GM18511 (cell line): ENCODE measurements around the gene BANK1.
A peak's percentile ranks its signal among the peaks of the same experiment; 100 is the strongest.

Experiments used
- ATAC-seq: cut with Tn5 transposase; IDR thresholded peaks from one replicate; pipeline ENCODE4 v1.9.1; 2021; ENCODE audit warnings: mild to moderate bottlenecking, moderate library complexity; ENCODE audit not compliant: unreplicated experiment

The BANK1 gene

GRCh38 chr4:101790521-101791181 is at the start of gene BANK1:
BANK1 (plus strand) TSS chr4:101790730; CDS start chr4:101790881, 151 bp downstream.
- ATAC-seq, result peak; percentile 99

- ATAC-seq, result no peak
These were observed 36.8 kb upstream of the BANK1 start for GRCh38 chr4:101753721-101754120.

- ATAC-seq, result no peak
These were observed 34.3 kb upstream of the BANK1 start for GRCh38 chr4:101756181-101756580.

- ATAC-seq, result no peak
These were observed 29.1 kb upstream of the BANK1 start for GRCh38 chr4:101761405-101761804.

GRCh38 chr4:101762025-101762424 is 28.5 kb upstream of the BANK1 start:
- no peak for ATAC-seq

- ATAC-seq, result no peak
These were observed 28.0 kb upstream of the BANK1 start for GRCh38 chr4:101762534-101762933.

GRCh38 chr4:101763576-101763975 is 27.0 kb upstream of the BANK1 start:
- no peak for ATAC-seq

- no peak for ATAC-seq
These were observed 15.7 kb upstream of the BANK1 start for GRCh38 chr4:101774807-101775206.

GRCh38 chr4:101777431-101777830 is 13.1 kb upstream of the BANK1 start:
- ATAC-seq, result no peak

- no peak for ATAC-seq
These were observed 10.2 kb upstream of the BANK1 start for GRCh38 chr4:101780284-101780683.

- ATAC-seq, result peak; percentile 55
These were observed 8.0 kb upstream of the BANK1 start for GRCh38 chr4:101782546-101782945.

GRCh38 chr4:101784957-101785356 is 5.6 kb upstream of the BANK1 start:
- no peak for ATAC-seq

GRCh38 chr4:101785486-101785885 is 5.0 kb upstream of the BANK1 start:
- ATAC-seq, result peak; percentile 30

- no peak for ATAC-seq
These were observed 2.7 kb upstream of the BANK1 start for GRCh38 chr4:101787701-101788316.

GRCh38 chr4:101791182-101791558 is 640 bp downstream of the BANK1 start:
- ATAC-seq, result peak; percentile 15

GRCh38 chr4:101792056-101792590 is 1.6 kb downstream of the BANK1 start:
- no peak for ATAC-seq

GRCh38 chr4:101793397-101793796 is 2.9 kb downstream of the BANK1 start:
- ATAC-seq, result no peak

GRCh38 chr4:101794806-101795205 is 4.3 kb downstream of the BANK1 start:
- no peak for ATAC-seq

GRCh38 chr4:101795704-101796103 is 5.2 kb downstream of the BANK1 start:
- ATAC-seq, result no peak

GRCh38 chr4:101801958-101802357 is 11.4 kb downstream of the BANK1 start:
- ATAC-seq, result no peak

- ATAC-seq, result peak; percentile 100
These were observed 16.4 kb downstream of the BANK1 start for GRCh38 chr4:101806914-101807313.

GRCh38 chr4:101807351-101807750 is 16.8 kb downstream of the BANK1 start:
- peak; percentile 39 for ATAC-seq
